ENCODE data around the gene MYD88.
A peak's percentile ranks its signal among the peaks of the same experiment; 100 is the strongest.
"Not testable (repeated sequence)": the region's sequence is repeated elsewhere in the genome, so short reads cannot be mapped to it uniquely, and the experiment has no call there.

MYD88 gene

DNA sequence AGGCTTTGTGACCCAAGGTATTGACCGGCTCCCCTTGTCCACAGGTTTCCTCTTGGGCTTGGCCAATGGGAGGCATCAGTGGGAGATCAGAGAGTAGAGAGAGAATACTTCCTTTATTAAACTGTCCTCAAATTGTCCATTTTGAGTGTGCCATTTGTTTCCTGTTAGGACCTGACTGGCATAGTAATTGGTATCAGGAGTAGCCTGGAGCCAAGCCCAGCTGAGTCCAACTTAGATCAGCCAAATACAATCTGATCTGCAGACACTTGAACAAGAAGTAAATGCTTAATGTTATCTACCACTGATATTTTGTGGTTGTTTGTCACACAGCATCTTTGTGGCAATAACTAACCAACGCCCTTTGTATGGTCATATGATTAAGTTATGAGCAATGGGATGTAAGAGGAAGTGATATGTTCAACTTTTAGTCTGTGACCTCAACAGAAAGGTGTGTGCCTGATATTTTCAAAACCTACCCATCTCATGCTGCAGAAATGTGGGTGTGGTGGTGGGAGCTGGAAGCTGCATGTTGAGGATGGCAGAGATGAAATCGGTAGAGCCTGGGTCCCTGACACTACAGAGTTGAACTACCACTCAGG is 13.3 kb downstream of the MYD88 start:
- no peaks in the 10 kb centered on the region for H3K9me3 Mint-ChIP-seq
- peaks cover 65% of the 10 kb centered on the region for H3K4me1 Mint-ChIP-seq (ENCODE audit: low read depth)
- no peak overlapping the region for H3K4me3 Mint-ChIP-seq
- intact Hi-C loops (cut with micrococcal nuclease): loop anchor here (1.0 kb wide), 1 partner anchor 13 kb away; no protein-coding TSS in a partner anchor
- H3K27me3 Mint-ChIP-seq: no peaks in the 10 kb centered on the region
- H3K27ac Mint-ChIP-seq: peak overlapping the region; percentile 79
- no peaks in the 10 kb centered on the region for H3K36me3 Mint-ChIP-seq (ENCODE audit: low read depth)

DNA sequence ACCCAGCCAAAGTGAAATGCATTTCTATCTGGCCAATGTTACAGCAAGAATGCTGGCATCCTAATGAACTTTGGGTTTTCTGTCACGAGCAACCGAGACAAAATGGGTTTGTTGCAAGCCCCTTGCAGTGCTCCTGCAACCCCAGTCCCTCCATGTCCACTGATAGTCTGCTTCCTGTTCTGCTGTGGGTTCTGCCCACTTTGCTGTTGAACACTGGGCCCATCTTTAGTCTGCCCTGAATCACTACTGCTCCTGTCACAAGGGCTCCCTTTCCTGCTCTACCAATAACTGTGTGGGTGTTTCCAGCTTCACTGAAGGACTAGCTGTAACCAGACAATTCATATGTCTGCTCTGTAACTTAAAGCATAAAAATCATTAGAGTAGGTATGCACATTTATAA is 14.1 kb downstream of the MYD88 start:
- Mint-ChIP-seq H3K27ac (peak overlapping the region; percentile 57), H3K9me3 (no peaks in the 10 kb centered on the region), H3K36me3 (ENCODE audit: low read depth) (no peaks in the 10 kb centered on the region), H3K4me1 (ENCODE audit: low read depth) (peaks cover 57% of the 10 kb centered on the region), H3K4me3 (no peak overlapping the region), H3K27me3 (no peaks in the 10 kb centered on the region)
- intact Hi-C loops (cut with micrococcal nuclease): loop anchor here (1.0 kb wide), 1 partner anchor 12 kb away; no protein-coding TSS in a partner anchor

DNA sequence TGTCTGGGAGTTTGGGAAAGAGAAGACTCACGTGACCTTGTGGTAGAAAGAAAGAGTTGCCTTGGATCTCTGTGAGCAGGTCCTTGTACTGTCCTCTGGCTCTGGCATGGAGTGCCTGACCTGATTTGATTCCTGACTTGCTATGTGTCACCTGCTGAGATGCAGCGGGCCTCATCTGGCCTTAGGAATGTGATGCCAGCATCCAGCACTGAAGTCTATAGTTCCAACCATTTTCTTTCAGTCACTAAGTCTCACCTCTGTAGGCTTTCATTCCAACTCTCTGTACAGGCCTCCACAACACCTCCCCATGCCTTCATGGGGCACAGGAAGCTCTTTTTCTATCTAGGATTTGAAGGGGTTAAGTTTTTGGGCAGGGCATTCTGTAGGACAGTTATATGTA is 14.8 kb downstream of the MYD88 start:
- Mint-ChIP-seq H3K27ac (peak overlapping the region; percentile 57), H3K4me1 (ENCODE audit: low read depth) (peaks cover 51% of the 10 kb centered on the region), H3K36me3 (ENCODE audit: low read depth) (no peaks in the 10 kb centered on the region), H3K27me3 (no peaks in the 10 kb centered on the region), H3K4me3 (no peak overlapping the region), H3K9me3 (no peaks in the 10 kb centered on the region)
- intact Hi-C loops (cut with micrococcal nuclease): no loop called here

DNA sequence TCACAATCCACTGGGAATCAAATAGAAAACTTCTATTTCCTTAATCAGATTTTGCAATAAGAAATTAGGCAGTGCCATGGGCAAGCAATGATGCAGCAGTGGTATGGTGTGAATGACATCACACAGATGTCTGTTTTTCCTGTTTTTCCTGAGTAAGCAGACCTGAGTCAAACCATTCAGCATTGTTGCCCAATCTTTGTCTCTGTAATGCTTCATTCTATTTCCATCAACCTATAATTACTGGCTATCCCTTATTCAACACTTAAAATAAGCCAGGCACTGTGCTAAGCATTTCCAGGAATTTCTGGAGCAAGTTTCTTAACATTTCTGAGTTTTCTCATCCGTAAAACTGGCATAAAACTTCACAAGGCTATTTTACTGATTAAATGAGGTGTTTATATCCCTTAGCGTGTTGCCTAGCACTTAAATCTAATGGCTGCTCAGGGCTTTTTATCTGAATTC is 15.6 kb downstream of the MYD88 start:
- H3K4me3 Mint-ChIP-seq: no peak overlapping the region
- no peak overlapping the region for H3K27ac Mint-ChIP-seq
- intact Hi-C loops (cut with micrococcal nuclease): no loop called here
- H3K4me1 Mint-ChIP-seq (ENCODE audit: low read depth): peaks cover 58% of the 10 kb centered on the region
- no peaks in the 10 kb centered on the region for H3K27me3 Mint-ChIP-seq
- H3K9me3 Mint-ChIP-seq: no peaks in the 10 kb centered on the region
- no peaks in the 10 kb centered on the region for H3K36me3 Mint-ChIP-seq (ENCODE audit: low read depth)

DNA sequence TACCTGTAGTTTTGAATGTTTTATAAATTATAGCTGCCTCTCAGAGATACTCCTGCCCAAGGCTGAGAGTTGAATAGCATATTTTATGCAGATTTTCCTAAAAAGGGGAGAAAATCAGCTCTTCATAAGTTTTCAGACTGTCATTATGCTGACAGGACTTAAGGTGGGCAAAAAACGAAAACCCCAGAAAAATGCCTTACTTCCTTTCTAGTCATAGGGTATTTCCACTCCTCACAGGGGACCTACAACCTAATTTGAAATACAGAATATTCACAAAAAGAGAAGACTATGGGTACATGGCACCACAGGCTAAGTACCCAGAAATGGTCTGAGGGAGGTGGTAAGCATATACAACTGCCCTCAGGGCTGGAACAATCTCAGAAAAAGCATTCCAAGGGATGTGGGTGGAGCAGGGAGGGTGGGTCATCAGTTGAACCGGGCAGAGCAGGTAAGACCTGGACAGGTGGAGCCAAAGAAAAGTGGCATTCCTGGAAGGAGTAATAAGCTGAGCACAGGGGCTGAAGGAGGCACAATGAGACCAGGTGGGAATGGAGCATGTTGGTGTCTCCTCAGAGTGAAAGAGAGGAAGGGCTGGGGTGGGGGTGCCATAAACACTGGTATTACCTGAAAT is 16.3 kb downstream of the MYD88 start:
- intact Hi-C loops (cut with micrococcal nuclease): no loop called here
- Mint-ChIP-seq H3K27ac (no peak overlapping the region), H3K36me3 (ENCODE audit: low read depth) (no peaks in the 10 kb centered on the region), H3K4me3 (no peak overlapping the region), H3K27me3 (no peaks in the 10 kb centered on the region), H3K9me3 (no peaks in the 10 kb centered on the region), H3K4me1 (ENCODE audit: low read depth) (peaks cover 53% of the 10 kb centered on the region)

DNA sequence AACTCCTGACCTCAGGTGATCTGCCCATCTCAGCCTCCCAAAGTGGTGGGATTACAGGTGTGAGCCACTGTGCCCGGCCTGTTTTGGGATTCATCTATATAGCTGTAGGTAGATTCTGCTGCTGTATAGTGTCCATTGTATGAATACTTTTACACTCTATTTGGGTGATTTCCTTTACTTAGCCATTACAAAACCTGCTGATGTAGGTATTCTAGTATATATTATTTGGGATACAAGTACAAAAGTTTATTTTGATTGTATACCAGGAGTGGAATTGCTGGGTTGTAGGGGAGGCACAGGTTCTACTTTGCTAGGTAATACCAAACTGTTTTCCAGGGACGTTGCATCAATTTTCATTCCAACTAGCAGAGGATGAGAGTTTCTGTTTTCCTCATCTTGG is 17.4 kb downstream of the MYD88 start:
- intact Hi-C loops (cut with micrococcal nuclease): no loop called here
- H3K36me3 Mint-ChIP-seq (ENCODE audit: low read depth): no peaks in the 10 kb centered on the region

DNA sequence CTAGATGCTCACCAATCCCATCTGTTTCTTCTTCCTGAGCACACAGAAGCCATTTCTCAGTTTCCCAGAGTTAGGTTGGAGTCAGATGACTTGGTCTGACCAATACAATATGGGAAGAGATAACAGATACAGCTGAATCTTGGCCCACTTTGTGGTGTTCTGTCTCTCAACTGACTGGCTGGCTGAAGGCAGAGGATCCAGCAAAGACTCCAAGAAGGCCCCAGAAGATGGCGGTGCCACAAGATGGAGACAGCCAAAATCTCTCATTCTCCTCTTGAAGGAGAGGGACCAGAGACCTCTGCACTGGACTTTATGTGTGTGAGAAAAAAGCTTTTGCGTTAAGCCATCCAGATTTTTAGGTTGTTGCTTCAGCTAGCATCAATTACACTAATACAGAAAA is 18.7 kb downstream of the MYD88 start:
- no peaks in the 10 kb centered on the region for H3K36me3 Mint-ChIP-seq (ENCODE audit: low read depth)
- intact Hi-C loops (cut with micrococcal nuclease): no loop called here
- H3K9me3 Mint-ChIP-seq: no peaks in the 10 kb centered on the region
- no peaks in the 10 kb centered on the region for H3K27me3 Mint-ChIP-seq
- no peak overlapping the region for H3K27ac Mint-ChIP-seq
- no peak overlapping the region for H3K4me3 Mint-ChIP-seq
- peaks cover 35% of the 10 kb centered on the region for H3K4me1 Mint-ChIP-seq (ENCODE audit: low read depth)

More for the DNA sequence above, 17.4 kb downstream of the MYD88 start:
- Mint-ChIP-seq H3K27me3 (no peaks in the 10 kb centered on the region), H3K4me3 (no peak overlapping the region), H3K27ac (no peak overlapping the region), H3K9me3 (no peaks in the 10 kb centered on the region), H3K4me1 (ENCODE audit: low read depth) (peaks cover 48% of the 10 kb centered on the region)

DNA sequence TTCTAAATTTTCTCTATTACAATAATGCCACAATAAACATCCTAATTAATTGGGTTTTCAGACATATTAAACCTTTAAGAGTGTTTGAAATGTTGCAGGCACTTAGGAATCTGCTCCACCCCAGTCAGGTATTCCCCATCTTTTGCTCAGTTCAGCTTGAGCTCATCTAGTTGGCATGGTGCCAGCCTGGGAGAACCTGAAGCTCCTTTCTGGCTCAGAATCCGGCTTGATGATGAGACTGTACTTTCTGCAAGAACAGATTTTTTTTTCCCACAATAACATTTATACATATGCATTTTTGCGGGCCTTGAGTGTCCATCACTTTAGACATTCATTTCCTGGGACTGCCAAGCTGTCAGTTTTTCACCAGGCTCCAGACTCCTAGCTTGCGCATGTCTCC is 19.1 kb downstream of the MYD88 start:
- Mint-ChIP-seq H3K9me3 (no peaks in the 10 kb centered on the region), H3K27me3 (no peaks in the 10 kb centered on the region), H3K4me1 (ENCODE audit: low read depth) (peaks cover 32% of the 10 kb centered on the region), H3K27ac (no peak overlapping the region), H3K36me3 (ENCODE audit: low read depth) (no peaks in the 10 kb centered on the region), H3K4me3 (no peak overlapping the region)
- intact Hi-C loops (cut with micrococcal nuclease): no loop called here

DNA sequence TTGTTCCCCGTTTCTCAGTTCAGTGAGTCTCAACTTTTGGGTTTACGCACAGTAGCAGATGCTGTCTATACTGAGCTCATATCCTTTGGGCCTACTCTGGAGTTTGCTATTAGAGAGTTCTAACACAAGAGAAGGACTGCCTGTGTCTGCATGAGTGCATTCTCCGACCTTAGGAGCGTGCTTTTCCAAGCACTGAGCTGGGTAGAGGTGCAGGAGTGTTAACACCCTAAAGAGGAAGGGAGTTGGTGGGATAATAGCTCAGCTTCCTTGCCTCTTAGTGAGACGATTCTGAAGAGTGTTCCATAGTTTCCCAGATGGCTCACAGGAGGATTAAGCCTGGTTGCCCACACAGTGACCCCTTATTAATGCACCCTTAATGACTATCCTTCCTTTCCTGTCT is 20.0 kb downstream of the MYD88 start:
- Mint-ChIP-seq H3K4me1 (ENCODE audit: low read depth) (peaks cover 23% of the 10 kb centered on the region), H3K4me3 (no peak overlapping the region), H3K27ac (peak overlapping the region; percentile 27), H3K9me3 (no peaks in the 10 kb centered on the region), H3K36me3 (ENCODE audit: low read depth) (no peaks in the 10 kb centered on the region), H3K27me3 (no peaks in the 10 kb centered on the region)
- intact Hi-C loops (cut with micrococcal nuclease): no loop called here

DNA sequence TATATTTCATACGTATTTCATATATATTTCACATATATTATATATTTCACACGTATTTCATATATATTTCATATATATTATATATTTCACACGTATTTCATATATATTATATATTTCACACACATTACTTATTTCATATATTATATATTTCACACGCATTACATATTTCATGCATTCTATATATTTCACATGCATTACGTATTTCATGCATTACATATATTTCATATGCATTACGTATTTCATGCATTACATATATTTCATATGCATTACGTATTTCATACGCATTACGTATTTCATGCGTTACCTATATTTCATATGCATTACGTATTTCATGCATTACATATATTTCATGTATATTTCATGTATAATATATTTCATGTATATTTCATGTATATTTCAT is 22.2 kb downstream of the MYD88 start:
- peaks cover 19% of the 10 kb centered on the region for H3K4me1 Mint-ChIP-seq (ENCODE audit: low read depth)
- H3K27me3 Mint-ChIP-seq; H3K36me3 Mint-ChIP-seq (ENCODE audit: low read depth); H3K27ac Mint-ChIP-seq; H3K9me3 Mint-ChIP-seq; intact Hi-C loops (cut with micrococcal nuclease); H3K4me3 Mint-ChIP-seq: not testable (repeated sequence)

DNA sequence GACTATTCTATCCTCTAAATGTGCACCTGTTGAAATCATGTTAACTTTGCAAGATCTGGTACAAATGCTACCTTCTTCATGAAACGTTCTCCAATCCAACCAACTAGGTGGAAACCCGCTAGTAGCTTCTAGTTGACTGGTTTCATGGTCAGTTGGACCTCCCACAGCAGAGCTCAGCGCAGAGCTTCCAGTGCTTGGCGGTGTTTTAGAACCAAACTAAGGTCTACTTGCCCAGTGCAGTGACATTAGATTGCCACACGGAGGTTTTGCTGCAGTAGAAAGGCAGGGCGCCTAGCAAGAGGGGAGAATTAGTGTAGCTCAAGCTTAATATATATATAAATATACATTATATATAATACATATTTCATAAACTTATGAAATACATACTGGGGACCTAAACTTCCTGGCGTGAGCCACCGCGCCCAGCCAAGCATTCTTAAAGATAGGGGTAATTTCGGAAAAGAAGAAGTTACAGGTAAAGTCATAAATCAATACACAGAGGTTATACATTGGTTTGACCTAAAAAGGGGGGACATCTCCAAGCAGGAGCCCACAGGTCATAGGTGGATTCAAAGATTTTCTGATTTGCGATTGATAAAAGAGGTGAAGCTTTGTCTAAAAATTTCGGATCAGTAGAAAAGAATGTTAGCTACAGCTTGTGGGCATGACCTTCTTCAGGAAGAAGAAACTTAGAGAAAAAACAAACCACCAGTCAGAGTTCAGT is 24.8 kb downstream of the MYD88 start:
- H3K4me1 Mint-ChIP-seq (ENCODE audit: low read depth): peaks cover 43% of the 10 kb centered on the region
- intact Hi-C loops (cut with micrococcal nuclease): no loop called here
- H3K9me3 Mint-ChIP-seq: no peaks in the 10 kb centered on the region
- no peaks in the 10 kb centered on the region for H3K27me3 Mint-ChIP-seq
- H3K4me3 Mint-ChIP-seq: no peak overlapping the region
- peaks cover 22% of the 10 kb centered on the region for H3K36me3 Mint-ChIP-seq (ENCODE audit: low read depth)
- H3K27ac Mint-ChIP-seq: peak overlapping the region; percentile 96

DNA sequence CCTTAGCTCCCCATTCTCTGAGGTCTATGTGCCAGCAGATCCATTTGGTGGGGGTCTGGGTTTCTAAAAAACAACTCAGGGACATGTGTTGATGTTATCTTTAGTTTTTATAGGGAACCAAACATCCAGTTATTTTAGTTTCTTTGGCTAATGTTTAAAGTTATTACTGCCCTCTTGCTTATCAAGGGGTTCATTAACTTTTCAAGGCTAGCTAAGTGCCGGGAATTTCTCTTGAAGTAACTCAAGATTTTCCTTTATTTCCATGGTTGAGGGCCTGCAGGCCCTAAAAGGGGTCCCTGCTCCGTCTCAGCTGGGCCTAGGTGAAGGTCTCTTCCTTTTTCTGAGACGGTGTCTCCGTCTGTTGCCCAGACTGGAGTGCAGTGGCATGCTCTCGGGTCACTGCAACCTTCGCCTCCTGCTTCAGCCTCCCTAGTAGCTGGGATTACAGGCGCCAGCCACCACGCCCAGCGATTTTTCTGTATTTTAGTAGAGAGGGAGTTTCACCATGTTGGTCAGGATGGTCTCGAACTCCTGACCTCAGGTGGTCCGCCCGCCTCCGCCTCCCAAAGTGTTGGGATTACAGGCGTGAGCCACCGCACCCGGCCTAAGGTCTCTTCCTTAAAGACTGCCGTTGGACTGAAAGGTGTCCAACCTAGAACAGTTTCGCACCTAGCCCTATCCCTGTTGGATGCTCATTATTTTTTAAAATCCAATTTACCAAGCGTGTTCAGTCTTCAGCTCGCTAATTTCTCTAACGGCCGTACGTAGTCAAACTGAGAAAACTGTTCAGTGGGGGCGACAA is 25.6 kb downstream of the MYD88 start:
- Mint-ChIP-seq H3K27ac (peak overlapping the region; percentile 96), H3K4me1 (ENCODE audit: low read depth) (peaks cover 43% of the 10 kb centered on the region), H3K27me3 (no peaks in the 10 kb centered on the region), H3K36me3 (ENCODE audit: low read depth) (peaks cover 24% of the 10 kb centered on the region), H3K4me3 (peak overlapping the region; percentile 92), H3K9me3 (no peaks in the 10 kb centered on the region)
- intact Hi-C loops (cut with micrococcal nuclease): loop anchor here (1.0 kb wide), 1 partner anchor 12 kb away; no protein-coding TSS in a partner anchor

DNA sequence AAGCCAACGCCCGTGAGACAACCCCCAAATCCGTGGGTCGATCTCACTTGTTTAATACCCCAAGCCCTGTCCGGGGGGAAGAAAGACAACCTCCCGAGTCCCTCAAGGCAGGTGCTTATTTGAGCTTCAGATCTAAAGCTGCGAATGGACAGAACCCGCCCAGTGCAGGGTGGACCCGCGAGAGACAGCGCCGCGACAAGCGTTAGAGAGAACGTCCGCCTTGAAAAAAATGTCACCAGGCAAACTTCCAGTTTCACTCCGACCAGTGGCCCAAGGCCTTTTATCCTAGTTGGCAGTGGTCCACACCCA is 26.1 kb downstream of the MYD88 start:
- peaks cover 24% of the 10 kb centered on the region for H3K36me3 Mint-ChIP-seq (ENCODE audit: low read depth)
- intact Hi-C loops (cut with micrococcal nuclease): loop anchor here (1.0 kb wide), 1 partner anchor 12 kb away; no protein-coding TSS in a partner anchor
- H3K27ac Mint-ChIP-seq: peak overlapping the region; percentile 96
- no peaks in the 10 kb centered on the region for H3K27me3 Mint-ChIP-seq
- no peaks in the 10 kb centered on the region for H3K9me3 Mint-ChIP-seq
- peaks cover 48% of the 10 kb centered on the region for H3K4me1 Mint-ChIP-seq (ENCODE audit: low read depth)
- H3K4me3 Mint-ChIP-seq: peak overlapping the region; percentile 92
